Adrenal gland (tissue), 5 donors: ENCODE results near the gene CUEDC2.

Experiments
- POLR2A ChIP-seq, 2 donors: fragments of 450-650 bp; IDR thresholded peaks; one replicate each; pipeline ENCODE4 v1.6.1; 2017; ENCODE audit warnings: antibody characterized with exemption in 2 of 2, mild to moderate bottlenecking in 2 of 2, moderate library complexity in 1 of 2
- TF ChIP-seq, protein P1 (sequence below), 6 experiments: fragments of 450-650 bp in 4 of 6; fragments of 200-600 bp in 2 of 6; sonication (generic) in 1 of 6; IDR thresholded peaks; 1 replicate in 5 of 6; 2 replicates in 1 of 6; pipeline versions ENCODE4 v1.5.1 to v1.8.0; 2016 to 2021; ENCODE audit warnings: antibody characterized with exemption in 6 of 6, mild to moderate bottlenecking in 2 of 6, moderate library complexity in 1 of 6
- donor health status: DM: no; HTN: no; CAD: no.

DNA sequence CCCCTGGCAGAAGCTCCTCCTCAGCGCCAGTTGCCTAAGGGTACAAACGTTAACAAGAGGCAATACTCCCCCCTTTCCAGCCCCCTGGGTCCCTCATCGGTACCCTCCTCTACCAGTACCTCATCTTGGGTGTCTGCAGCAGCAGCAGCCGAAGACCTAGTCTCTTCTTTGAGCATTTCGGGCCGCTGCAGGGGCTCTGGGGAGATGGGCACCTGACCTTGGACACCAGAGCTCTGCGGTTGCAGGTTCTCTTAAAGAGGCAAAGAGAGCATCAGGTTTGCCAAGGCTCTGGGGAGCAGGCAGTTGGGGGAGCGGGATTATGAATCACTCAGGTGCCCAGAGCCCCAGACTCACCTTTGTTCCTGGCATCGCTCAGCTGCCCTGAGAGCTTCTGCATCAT lies 8.2 kb downstream of the CUEDC2 start:
- TF ChIP-seq, protein P1, sequence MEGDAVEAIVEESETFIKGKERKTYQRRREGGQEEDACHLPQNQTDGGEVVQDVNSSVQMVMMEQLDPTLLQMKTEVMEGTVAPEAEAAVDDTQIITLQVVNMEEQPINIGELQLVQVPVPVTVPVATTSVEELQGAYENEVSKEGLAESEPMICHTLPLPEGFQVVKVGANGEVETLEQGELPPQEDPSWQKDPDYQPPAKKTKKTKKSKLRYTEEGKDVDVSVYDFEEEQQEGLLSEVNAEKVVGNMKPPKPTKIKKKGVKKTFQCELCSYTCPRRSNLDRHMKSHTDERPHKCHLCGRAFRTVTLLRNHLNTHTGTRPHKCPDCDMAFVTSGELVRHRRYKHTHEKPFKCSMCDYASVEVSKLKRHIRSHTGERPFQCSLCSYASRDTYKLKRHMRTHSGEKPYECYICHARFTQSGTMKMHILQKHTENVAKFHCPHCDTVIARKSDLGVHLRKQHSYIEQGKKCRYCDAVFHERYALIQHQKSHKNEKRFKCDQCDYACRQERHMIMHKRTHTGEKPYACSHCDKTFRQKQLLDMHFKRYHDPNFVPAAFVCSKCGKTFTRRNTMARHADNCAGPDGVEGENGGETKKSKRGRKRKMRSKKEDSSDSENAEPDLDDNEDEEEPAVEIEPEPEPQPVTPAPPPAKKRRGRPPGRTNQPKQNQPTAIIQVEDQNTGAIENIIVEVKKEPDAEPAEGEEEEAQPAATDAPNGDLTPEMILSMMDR (IDR thresholded peaks at IDR 0.05), result no peak
- TF ChIP-seq POLR2A (IDR thresholded peaks at IDR 0.05), result no peak
